ENCODE results near the gene ISCA2. TPM values are rescaled to one million over a fixed set of nuclear protein-coding genes. Genes with fewer than 3 reads are reported as not detected.
"Not testable (repeated sequence)": the region's sequence is repeated elsewhere in the genome, so short reads cannot be mapped to it uniquely, and the experiment has no call there.

The ISCA2 gene
- 27.3 TPM for polyA plus RNA-seq (2013, experiment 1 of 2; ENCODE audit: insufficient read length)
- polyA plus RNA-seq (2013, experiment 2 of 2; ENCODE audit: insufficient read length), result 28.6 TPM

- peak; percentile 100 for DNase-seq
Observed at GRCh38 chr14:74493343-74494261, at the start of gene ISCA2. Gene ISCA2, plus strand, starts transcription at chr14:74493765. Its CDS starts 10 bp downstream, at chr14:74493775.

DNA sequence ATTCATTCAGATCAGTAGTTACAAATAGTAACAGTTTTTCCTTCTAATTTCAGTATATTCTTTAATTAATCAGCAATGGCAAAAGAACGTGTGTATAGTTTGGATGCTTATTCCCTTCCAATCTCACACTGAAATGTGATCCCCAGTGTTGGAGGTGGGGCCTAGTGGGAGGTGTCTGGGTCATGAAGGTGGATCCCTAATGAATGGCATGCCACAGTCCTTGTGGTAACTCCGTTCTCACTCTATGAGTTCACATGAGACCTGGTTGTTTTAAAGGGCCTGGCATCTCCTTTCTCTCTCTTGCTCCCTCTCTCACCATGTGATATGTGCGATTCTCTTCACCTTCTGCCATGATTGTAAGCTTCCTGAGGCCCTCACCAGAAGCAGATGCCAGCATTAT lies 48.7 kb upstream of the ISCA2 start:
- no peak for DNase-seq

GRCh38 chr14:74454397-74454796 lies 39.2 kb upstream of the ISCA2 start:
- not testable (repeated sequence) for DNase-seq

DNA sequence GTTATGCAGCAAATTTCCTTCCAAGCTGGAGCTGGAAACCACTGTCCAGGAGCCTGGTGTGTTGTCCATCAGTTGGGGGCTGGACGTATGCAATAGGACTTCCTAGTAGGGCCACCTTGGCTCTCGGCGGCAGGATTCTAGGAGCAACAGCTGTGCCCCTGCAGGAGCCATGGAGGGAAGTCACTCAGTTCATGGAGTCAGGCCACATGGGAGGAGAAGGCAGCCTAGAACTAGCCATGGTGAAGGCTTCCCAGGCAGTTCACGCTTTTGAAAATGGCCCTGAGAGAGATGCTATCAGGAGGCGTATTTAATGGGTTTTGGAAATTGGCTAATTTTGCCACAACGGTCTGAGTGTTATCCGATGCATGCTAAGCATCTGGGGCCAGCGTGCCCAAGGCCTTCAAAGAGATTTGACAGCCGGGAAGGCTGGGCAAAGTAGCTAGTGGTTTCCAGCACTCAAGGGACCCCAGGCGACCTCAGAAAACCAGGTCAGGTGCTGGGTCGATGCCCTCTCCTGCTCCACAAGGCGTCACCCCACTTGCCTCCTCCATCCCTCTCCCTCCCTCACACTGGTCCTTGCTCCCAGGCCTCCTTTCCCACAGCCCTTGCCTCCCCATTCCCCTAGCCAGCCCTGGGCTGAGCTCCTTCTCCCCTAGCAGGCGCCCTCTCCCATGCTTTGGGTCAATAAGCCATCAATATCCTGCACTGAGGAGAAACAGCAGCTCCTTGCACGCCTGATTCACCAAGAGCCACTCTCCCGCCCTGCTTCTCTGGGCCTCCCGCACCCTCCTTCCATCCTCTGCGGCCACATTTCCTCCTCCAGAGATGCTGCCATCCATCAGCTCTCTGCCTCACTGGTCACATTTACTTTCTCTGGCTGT lies 36.6 kb upstream of the ISCA2 start:
- DNase-seq, result no peak

DNA sequence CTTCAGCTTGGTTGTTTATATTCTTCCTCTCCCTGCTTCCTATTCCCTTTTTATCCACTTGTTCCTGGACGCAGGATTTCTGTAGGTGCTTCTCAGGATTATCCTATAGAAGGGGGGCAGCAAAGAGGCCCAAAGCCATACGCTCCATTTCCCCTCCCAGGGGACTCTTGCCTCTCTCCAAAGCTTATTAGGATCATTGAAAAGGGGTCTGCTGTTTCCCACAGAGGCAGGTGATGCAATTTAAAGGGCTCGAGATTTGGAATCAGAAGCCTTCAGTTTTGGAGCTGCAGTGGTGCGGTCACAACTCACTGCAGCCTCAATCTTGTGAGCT lies 36.0 kb upstream of the ISCA2 start:
- DNase-seq, result no peak

DNA sequence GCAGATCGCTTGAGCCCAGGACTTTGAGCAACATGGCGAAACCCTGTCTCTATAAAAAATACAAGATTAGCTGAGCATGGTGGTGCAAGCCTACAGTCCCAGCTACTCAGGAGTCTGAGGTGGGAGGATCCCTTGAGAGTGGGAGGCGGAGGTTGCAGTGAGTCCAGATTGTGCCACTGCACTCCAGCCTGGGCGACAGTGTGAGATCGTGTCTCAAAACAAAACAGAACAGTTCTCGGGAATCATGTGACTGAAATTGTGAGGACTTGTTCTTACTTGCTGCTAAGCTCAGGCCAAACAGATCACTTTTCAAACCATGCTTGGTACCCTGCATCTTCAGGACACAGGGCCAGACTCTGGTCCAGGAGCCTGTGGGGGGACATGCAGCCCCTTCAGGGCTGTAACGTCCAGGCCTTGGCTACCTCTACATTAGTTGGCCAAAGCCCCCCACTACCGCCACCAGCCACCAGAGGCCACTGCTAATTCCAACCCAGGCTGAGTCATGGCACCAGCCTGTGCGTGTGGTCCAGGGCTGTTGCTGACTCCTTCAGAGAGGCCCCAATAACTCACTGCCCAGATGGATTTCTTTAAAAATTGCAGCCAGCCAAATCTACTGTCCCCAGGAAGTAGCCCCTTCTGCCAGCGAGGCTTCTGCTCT lies 34.1 kb upstream of the ISCA2 start:
- peak; percentile 58 for DNase-seq

GRCh38 chr14:74459976-74460375 lies 33.6 kb upstream of the ISCA2 start:
- no peak for DNase-seq

GRCh38 chr14:74462993-74463392 lies 30.6 kb upstream of the ISCA2 start:
- no peak for DNase-seq

GRCh38 chr14:74463697-74464096 lies 29.9 kb upstream of the ISCA2 start:
- no peak for DNase-seq

DNA sequence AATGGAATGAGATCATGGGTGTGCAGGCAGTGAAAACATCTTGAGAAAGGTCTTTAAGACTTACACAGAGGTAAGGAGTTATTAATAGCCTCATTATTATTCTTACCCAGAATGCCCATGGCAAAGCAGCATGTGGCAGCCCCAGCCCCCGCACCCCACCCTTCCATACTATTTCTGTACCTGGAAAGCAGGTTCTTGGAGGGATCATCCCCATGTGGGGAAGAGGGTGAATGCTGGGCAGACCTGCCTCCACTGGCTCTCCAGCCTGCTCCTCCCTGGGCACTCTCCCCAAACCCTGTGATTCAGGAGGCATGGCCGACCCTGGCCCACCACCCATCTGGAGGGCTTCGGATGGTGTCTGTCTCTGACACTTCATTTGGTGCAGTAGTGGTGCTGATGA lies 28.8 kb upstream of the ISCA2 start:
- no peak for DNase-seq

DNA sequence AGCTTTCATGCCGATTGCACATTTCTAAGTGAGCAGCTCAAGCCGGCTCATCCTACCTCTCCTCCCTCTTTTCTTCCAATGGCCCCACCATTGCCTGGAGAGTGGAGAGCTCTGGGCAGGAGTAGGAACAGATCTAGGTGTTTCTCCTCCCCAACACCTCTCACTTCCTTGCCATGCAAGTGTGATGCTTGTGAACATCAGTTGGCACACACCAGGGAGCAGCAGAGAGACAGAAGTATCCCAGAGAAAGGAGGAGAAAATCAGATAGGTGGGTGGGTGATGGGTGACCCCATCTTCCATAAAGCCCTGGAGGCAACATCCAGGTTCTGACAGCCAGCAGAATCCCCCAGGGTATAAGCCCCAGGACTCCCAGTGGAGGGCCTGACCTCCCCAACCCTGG lies 28.2 kb upstream of the ISCA2 start:
- DNase-seq, result no peak

DNA sequence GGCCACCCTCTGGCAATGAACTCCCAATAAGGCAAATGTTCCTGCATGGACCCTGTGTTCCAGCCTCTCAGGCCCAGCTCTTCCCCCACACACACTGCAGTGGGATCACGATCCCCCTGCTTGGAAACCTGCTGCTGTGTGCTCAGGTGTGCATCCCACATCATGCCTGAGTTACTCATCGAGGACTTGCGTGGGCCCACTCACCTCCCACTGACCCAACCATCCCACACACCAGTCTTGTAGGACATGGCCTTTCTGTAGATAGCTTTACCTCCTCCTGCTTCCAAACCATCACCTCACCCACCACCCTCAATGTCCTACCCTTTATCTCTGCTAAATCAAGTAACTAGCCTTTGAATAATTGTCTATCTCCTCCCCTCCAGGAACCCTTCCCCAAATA lies 25.1 kb upstream of the ISCA2 start:
- DNase-seq, result no peak

GRCh38 chr14:74469548-74470518 lies 23.7 kb upstream of the ISCA2 start:
- DNase-seq, result no peak

GRCh38 chr14:74472601-74473000 lies 21.0 kb upstream of the ISCA2 start:
- DNase-seq, result no peak

DNA sequence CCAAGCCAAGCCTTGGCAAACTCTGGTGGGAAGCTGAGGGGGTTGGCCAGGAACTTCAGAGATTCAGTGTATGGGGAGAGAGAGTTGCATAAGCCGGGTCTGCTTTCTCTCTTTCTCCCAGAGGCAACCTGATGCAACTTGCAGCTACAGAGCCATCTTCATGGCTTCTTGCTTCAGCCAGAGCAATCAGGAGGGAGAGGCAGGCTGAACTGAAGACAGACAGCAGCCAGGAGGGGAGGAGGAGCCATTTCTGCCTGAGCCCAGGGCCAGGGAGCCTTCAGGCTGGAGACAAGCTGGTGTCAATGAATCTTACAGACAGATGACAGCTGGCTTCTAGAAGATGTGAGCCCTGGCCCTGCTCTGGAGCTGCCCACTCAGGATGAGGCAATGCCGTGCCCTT lies 19.2 kb upstream of the ISCA2 start:
- peak; percentile 13 for DNase-seq

DNA sequence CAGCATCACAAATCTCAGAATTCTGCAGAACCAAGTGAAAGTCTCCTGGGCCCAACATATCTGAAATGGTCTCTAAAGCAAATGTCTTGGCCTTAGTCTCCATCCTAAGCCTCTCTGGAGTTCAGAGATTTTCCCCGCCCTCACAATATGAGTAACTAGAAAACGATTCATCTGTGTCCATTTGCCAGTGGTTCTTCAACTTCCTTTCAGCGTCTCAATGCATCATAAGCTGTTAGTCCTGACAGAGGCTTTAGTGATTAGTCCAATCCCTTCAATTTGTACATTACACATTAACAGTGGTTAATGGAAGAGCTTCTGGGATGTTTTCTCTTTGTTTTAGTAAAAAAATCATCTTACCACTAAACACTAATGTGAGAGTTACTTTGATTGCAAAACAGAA lies 17.9 kb upstream of the ISCA2 start:
- DNase-seq, result peak; percentile 78

DNA sequence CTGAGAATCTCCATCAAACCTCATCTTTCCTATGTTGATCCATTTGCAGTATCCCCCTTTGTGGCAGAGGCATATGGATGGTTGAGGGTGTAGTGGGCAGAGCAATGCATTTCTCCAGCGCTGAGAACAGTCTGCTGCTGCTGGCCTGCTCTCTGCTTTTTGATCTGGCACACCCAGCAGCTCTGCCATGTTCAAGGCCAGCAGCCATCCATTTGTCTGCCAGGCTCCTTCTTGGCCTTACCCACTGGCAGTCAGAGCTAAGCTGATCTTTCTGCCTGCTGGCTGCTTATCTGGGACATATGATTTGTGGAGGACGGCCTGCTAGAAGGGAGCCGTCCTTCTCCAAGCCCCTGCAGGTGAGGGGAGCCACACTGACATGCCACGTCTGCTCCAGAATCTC lies 17.5 kb upstream of the ISCA2 start:
- no peak for DNase-seq

DNA sequence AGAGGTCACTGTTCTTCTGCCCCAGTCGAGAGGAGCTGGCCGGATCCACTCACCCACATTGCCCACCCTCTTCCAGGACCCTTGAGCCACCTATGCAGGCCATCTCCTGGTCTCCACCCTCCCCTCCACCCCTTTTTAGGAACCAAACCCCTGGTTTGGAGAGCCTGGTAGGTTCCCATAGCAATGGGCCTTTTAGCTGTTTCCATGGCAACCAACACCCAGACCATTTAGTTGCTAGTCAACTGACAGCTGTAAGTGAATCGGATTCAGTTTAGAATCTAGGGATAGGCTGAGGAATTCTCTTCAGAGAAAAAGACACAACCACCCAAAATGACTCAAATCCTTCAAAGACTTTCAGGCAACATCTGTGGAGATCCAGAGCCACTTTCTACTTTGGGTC lies 17.0 kb upstream of the ISCA2 start:
- DNase-seq, result no peak

- peak; percentile 32 for DNase-seq
Observed at GRCh38 chr14:74478996-74479635, 14.4 kb upstream of the ISCA2 start.

- DNase-seq, result no peak
Observed at GRCh38 chr14:74480046-74480445, 13.5 kb upstream of the ISCA2 start.

GRCh38 chr14:74482571-74482970 lies 11.0 kb upstream of the ISCA2 start:
- no peak for DNase-seq
